Testis (tissue), 3 donors: ENCODE measurements around the gene ACBD6. TPM values are rescaled to one million over a fixed set of nuclear protein-coding genes. Genes with fewer than 3 reads are reported as not detected.

Experiments
- DNase-seq: peaks from one replicate; pipeline ENCODE4 v3.0.0-alpha.2; 2019
- H3K27ac ChIP-seq, 2 donors: fragments of 200-600 bp; sonication (generic); one replicate each; pipeline ENCODE4 v1.5.1; 2019
- H3K27me3 ChIP-seq: fragments of 200-600 bp; sonication (generic); one replicate; pipeline ENCODE4 v1.5.1; 2019
- H3K36me3 ChIP-seq: fragments of 200-600 bp; sonication (generic); one replicate; pipeline ENCODE4 v1.5.1; 2017; ENCODE audit warnings: low read depth; ENCODE audit errors: missing control alignments
- H3K4me1 ChIP-seq: fragments of 200-600 bp; sonication (generic); one replicate; pipeline ENCODE4 v1.5.1; 2019
- H3K4me3 ChIP-seq, 2 donors: fragments of 200-600 bp; sonication (generic); one replicate each; pipeline ENCODE4 v1.5.1; 2017 to 2019
- H3K9me3 ChIP-seq: fragments of 200-600 bp; sonication (generic); one replicate; pipeline ENCODE4 v1.5.1; 2017
- POLR2A ChIP-seq: fragments of 450-650 bp; IDR thresholded peaks from one replicate; pipeline ENCODE4 v1.6.1; 2017; ENCODE audit warnings: antibody characterized with exemption, mild to moderate bottlenecking, moderate library complexity
- WGBS, 2 donors: methylation state at CpG; one replicate each; pipeline ENCODE4 v1.1.5; 2018; 5-methylcytosine and 5-hydroxymethylcytosine counted together
- intact Hi-C: fragments of 100-400 bp; cut with DNase I; formaldehyde crosslinking; loops from one replicate; pipeline ENCODE4 v1.15.1; 2023; ENCODE audit warnings: low total_unique reads
- polyA plus RNA-seq: library from polyadenylated mRNA; stranded (reverse); fragments of 350-450 nt; fragmentation: Illumina TruSeq; extraction: RNeasy Lipid Tissue Mini Kit (QIAGEN cat#74804); gene quantifications from one replicate; pipeline ENCODE4 v1.2.3, GENCODE V29; 2014; ENCODE audit warnings: low read depth, low replicate concordance; ENCODE audit not compliant: insufficient read depth
- total RNA-seq, 2 donors: library from RNA; depleted of rRNA; stranded (reverse); fragments of >200 nt; gene quantifications; one replicate each; pipeline ENCODE4 v1.2.3, GENCODE V29; 2016
- TF ChIP-seq, protein P1 (sequence below), 3 experiments: fragments of 450-650 bp in 2 of 3; fragments of 200-600 bp in 1 of 3; sonication (generic) in 1 of 3; IDR thresholded peaks; one replicate each; pipeline ENCODE4 v1.5.1; 2016 to 2019; ENCODE audit warnings: antibody characterized with exemption in 3 of 3, mild to moderate bottlenecking in 2 of 3, moderate library complexity in 1 of 3

The ACBD6 gene
- total and polyA plus RNA-seq, 3 donors from 2014 or later = 61.9 to 102 (median 97.2) TPM

DNA sequence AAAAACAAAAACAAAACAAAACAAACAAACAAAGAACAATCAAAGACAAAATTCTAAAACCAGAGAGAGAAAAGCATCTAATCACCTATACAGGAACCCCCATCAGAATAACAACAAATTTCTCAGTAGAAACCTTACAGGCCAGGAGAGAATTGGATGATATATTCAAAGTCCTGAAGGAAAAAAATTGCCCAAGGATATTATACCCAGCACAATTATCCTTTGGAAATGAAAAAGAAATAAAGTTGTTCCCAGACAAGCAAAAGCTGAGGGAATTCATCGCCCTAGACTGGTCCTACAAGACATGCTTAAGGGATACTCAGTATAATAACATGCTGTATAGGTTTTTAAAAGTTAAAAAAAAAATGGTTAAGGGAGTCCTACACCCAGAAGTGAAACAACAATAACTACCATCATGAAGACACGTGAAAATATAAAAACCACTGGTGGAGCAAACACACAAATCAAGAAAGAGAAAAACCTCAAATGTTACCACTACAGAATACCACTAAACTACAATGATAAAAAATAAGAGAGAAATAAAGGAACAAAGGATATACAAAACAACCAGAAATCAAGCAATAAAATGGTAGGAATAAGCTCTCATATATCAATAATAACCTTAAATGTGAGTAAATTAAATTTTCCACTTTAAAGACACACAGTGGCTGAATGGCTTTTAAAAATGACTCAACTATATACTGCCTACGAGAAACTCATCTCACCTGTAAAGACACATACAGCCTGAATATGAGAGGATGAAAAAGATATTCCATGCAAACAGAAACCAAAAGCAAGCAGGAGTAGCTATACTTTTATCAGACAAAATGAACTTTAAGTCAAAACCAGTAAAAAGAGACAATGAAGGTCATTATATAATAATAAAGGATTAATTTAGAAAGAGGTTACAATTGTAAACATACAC is 121.9 kb downstream of the ACBD6 start:
- no peaks in the 10 kb centered on the region for H3K9me3 ChIP-seq
- 92 to 98% methylated on average over 3 of the region's 3 CpGs for WGBS, 2 donors
- intact Hi-C loops = no loop called here

DNA sequence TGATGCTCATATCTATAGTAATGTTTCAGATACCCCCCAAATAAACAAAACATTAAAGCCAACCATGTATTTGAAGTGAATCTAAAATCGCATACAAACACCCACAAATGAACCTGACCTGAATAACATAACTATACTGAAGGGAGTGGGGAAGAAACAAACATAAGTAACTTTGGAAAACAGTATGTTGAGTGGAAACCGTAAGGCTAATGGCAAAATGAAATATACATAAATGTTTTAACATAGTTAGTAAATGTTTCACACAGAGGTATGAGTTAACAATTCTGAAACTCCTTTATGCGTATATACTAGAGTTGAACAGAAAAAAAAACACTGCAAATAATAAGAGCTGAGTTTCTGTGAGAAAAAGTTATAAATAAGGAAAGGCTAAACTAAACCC is 125.6 kb downstream of the ACBD6 start:
- Histone ChIP-seq H3K36me3 (no peaks in the 10 kb centered on the region), H3K9me3 (no peaks in the 10 kb centered on the region), H3K4me3 (no peak overlapping the region), H3K27ac (no peak overlapping the region), H3K27me3 (no peaks in the 10 kb centered on the region), H3K4me1 (no peaks in the 10 kb centered on the region)
- intact Hi-C loops = no loop called here
- DNase-seq = no peak
- WGBS, 2 donors = 96% methylated on average over 3 of the region's 3 CpGs
- TF ChIP-seq POLR2A = no peak
- TF ChIP-seq, protein P1, sequence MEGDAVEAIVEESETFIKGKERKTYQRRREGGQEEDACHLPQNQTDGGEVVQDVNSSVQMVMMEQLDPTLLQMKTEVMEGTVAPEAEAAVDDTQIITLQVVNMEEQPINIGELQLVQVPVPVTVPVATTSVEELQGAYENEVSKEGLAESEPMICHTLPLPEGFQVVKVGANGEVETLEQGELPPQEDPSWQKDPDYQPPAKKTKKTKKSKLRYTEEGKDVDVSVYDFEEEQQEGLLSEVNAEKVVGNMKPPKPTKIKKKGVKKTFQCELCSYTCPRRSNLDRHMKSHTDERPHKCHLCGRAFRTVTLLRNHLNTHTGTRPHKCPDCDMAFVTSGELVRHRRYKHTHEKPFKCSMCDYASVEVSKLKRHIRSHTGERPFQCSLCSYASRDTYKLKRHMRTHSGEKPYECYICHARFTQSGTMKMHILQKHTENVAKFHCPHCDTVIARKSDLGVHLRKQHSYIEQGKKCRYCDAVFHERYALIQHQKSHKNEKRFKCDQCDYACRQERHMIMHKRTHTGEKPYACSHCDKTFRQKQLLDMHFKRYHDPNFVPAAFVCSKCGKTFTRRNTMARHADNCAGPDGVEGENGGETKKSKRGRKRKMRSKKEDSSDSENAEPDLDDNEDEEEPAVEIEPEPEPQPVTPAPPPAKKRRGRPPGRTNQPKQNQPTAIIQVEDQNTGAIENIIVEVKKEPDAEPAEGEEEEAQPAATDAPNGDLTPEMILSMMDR (IDR thresholded peaks at IDR 0.05) = no peak

More for the DNA sequence above, 121.9 kb downstream of the ACBD6 start:
- Histone ChIP-seq H3K27ac (no peak overlapping the region), H3K27me3 (no peaks in the 10 kb centered on the region), H3K4me3 (no peak overlapping the region), H3K36me3 (no peaks in the 10 kb centered on the region), H3K4me1 (no peaks in the 10 kb centered on the region)
- TF ChIP-seq POLR2A = no peak
- TF ChIP-seq, protein P1 (IDR thresholded peaks at IDR 0.05) = no peak
- DNase-seq = no peak

DNA sequence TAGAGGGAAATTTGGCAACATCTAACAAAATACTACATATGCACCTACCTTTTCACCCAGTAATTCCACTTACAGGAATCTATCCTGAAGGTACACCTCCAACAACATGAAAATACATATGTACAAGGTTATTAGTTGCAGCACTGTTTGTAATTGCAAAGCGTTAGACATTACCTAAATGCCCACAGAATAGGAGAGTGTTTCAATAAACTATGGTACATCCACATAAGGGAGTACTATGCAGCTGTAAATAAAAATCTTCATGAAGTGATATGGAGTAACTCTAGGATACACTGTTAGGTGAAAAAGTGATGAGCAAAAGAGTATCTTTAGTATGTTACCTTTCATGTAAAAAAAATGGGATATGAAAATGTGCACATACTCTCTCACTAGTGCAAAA is 126.1 kb downstream of the ACBD6 start:
- no peak overlapping the region for H3K27ac ChIP-seq
- no peaks in the 10 kb centered on the region for H3K9me3 ChIP-seq
- H3K27me3 ChIP-seq = no peaks in the 10 kb centered on the region
- no peak for DNase-seq
- H3K4me1 ChIP-seq = no peaks in the 10 kb centered on the region
- no peak overlapping the region for H3K4me3 ChIP-seq
- no peak for TF ChIP-seq POLR2A
- TF ChIP-seq, protein P1 (IDR thresholded peaks at IDR 0.05) = no peak
- 90 to 100% methylated on average over 1 of the region's 1 CpG for WGBS, 2 donors
- H3K36me3 ChIP-seq = no peaks in the 10 kb centered on the region
- intact Hi-C loops = no loop called here

DNA sequence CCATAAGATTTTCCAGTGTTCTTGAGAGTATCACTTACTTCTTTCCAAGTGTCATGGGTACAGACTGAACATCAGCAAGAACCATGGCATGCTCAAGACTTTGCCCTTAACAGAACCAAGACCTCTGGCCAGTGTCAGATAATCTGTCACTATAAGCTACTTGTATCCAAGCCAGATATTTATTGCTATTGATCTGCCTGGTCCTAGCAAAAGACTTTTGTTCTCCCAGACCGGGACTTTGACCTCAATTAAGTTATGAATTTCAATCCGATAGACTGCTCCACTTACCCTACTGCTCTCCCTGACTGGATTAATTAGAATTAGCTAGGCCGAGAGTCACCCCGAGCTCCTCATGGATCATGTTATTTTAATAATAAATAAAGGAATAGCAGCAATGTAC is 129.6 kb downstream of the ACBD6 start:
- DNase-seq = no peak
- Histone ChIP-seq H3K4me1 (no peaks in the 10 kb centered on the region), H3K27me3 (no peaks in the 10 kb centered on the region), H3K36me3 (no peaks in the 10 kb centered on the region), H3K27ac (no peak overlapping the region), H3K9me3 (no peaks in the 10 kb centered on the region), H3K4me3 (no peak overlapping the region)
- intact Hi-C loops = no loop called here
- WGBS, 2 donors = 93 to 97% methylated on average over 4 of the region's 4 CpGs
- no peak for TF ChIP-seq POLR2A
- TF ChIP-seq, protein P1 (IDR thresholded peaks at IDR 0.05) = no peak

DNA sequence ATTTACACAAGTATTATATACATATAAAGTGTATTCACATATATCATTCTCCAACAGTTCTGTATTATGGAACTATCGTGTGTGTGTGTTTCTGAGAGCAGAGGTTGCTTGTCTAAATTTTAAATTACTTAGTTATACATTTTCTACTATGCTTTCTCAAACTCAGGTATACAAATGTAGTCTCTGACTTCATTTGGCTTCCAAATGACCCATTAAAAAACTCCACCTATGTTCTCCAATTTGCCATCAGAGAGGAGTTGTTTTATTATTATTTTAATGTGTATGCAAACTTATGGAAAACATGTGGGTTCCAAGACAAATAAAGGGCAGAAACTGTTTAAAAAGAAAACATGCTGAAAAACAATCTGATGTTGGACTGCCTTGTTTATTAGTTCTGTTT is 131.8 kb downstream of the ACBD6 start:
- no peak overlapping the region for H3K27ac ChIP-seq
- no peak overlapping the region for H3K4me3 ChIP-seq
- TF ChIP-seq POLR2A = no peak
- TF ChIP-seq, protein P1 (IDR thresholded peaks at IDR 0.05) = no peak
- no peaks in the 10 kb centered on the region for H3K36me3 ChIP-seq
- DNase-seq = no peak
- no peaks in the 10 kb centered on the region for H3K27me3 ChIP-seq
- intact Hi-C loops = no loop called here
- no peaks in the 10 kb centered on the region for H3K4me1 ChIP-seq
- no peaks in the 10 kb centered on the region for H3K9me3 ChIP-seq
- WGBS, 2 donors = 79 to 98% methylated on average over 1 of the region's 1 CpG
